HEK293 (cell line): Measurements from ENCODE around the gene CRY2.
A peak's percentile ranks its signal among the peaks of the same experiment; 100 is the strongest.
"Not testable (repeated sequence)": the region's sequence is repeated elsewhere in the genome, so short reads cannot be mapped to it uniquely, and the experiment has no call there.

Experiments
- CTCF ChIA-PET: fragments of 350-600 bp; formaldehyde crosslinking; extraction: SDS; loops from one replicate; lab custom pipeline; 2021; ENCODE audit warnings: antibody characterized with exemption; lab: Yijun Ruan, JAX
- POLR2A ChIA-PET: fragments of 300-600 bp; formaldehyde crosslinking; extraction: SDS; loops from one replicate; lab custom pipeline; 2020; ENCODE audit warnings: antibody characterized with exemption, inconsistent platforms; lab: Yijun Ruan, JAX
- H3K27ac ChIP-seq: fragments of 200-500 bp; sonication (Bioruptor generic); 2 replicates; pipeline ENCODE4 v1.5.1; 2014; ENCODE audit warnings: low read depth, low read length, control low read depth, inconsistent platforms; ENCODE audit errors: extremely low read depth
- H3K36me3 ChIP-seq, 2 experiments: fragments of 200-500 bp in 1 of 2; sonication (Bioruptor generic) in 1 of 2; 1 replicate in 1 of 2; 2 replicates in 1 of 2; pipeline ENCODE4 v1.5.1; 2014 to 2017; ENCODE audit warnings: inconsistent platforms in 2 of 2, low read length in 2 of 2; ENCODE audit not compliant: control insufficient read depth in 2 of 2, insufficient read depth in 1 of 2
- H3K4me1 ChIP-seq: fragments of 200-500 bp; sonication (Bioruptor generic); 2 replicates; pipeline ENCODE4 v1.5.1; 2014; ENCODE audit warnings: mild to moderate bottlenecking, low read length, inconsistent platforms; ENCODE audit not compliant: control insufficient read depth, insufficient read depth
- H3K4me3 ChIP-seq: 2 replicates; pipeline ENCODE4 v1.5.1; 2011; ENCODE audit warnings: low read depth, mild to moderate bottlenecking, control low read depth, low read length, moderate library complexity
- H3K9me3 ChIP-seq: fragments of 200-500 bp; sonication (Bioruptor generic); 2 replicates; pipeline ENCODE4 v1.5.1; 2014; ENCODE audit warnings: low read depth, low read length, inconsistent platforms; ENCODE audit not compliant: control insufficient read depth, insufficient read depth
- GFI1B ChIP-seq: fragments of 450-650 bp; formaldehyde crosslinking; IDR thresholded peaks from 2 replicates; pipeline ENCODE4 v1.5.1; 2016; ENCODE audit warnings: missing biosample characterization, missing genetic modification characterization
- GLIS1 ChIP-seq: fragments of 450-650 bp; formaldehyde crosslinking; IDR thresholded peaks from 2 replicates; pipeline ENCODE4 v1.5.1; 2016; ENCODE audit warnings: missing biosample characterization, missing genetic modification characterization
- MZF1 ChIP-seq: fragments of 450-650 bp; formaldehyde crosslinking; IDR thresholded peaks from 2 replicates; pipeline ENCODE4 v1.5.1; 2017; ENCODE audit warnings: missing biosample characterization, missing genetic modification characterization, borderline replicate concordance
- PRDM1 ChIP-seq: fragments of 450-650 bp; formaldehyde crosslinking; IDR thresholded peaks from 2 replicates; pipeline ENCODE4; 2016; ENCODE audit warnings: missing biosample characterization, missing genetic modification characterization
- ZBTB8A ChIP-seq: fragments of 450-650 bp; formaldehyde crosslinking; IDR thresholded peaks from 2 replicates; pipeline ENCODE4 v1.5.1; 2016; ENCODE audit warnings: missing biosample characterization, missing genetic modification characterization
- ZIC2 ChIP-seq: fragments of 450-650 bp; formaldehyde crosslinking; IDR thresholded peaks from 2 replicates; pipeline ENCODE4 v1.5.1; 2016; ENCODE audit warnings: missing biosample characterization, missing genetic modification characterization
- ZNF155 ChIP-seq: fragments of 450-650 bp; formaldehyde crosslinking; IDR thresholded peaks from 2 replicates; pipeline ENCODE4 v1.5.1; 2016; ENCODE audit warnings: missing biosample characterization, missing genetic modification characterization
- ZNF211 ChIP-seq: fragments of 450-650 bp; formaldehyde crosslinking; IDR thresholded peaks from 2 replicates; pipeline ENCODE4 v1.5.1; 2016; ENCODE audit warnings: low read depth, missing biosample characterization, missing genetic modification characterization
- ZNF514 ChIP-seq: fragments of 450-650 bp; formaldehyde crosslinking; IDR thresholded peaks from 2 replicates; pipeline ENCODE4 v1.5.1; 2016; ENCODE audit warnings: missing biosample characterization, missing genetic modification characterization
- ZNF544 ChIP-seq: fragments of 450-650 bp; formaldehyde crosslinking; IDR thresholded peaks from 2 replicates; pipeline ENCODE4 v1.5.0; 2017; ENCODE audit warnings: missing biosample characterization, missing genetic modification characterization
- ZNF549 ChIP-seq: fragments of 450-650 bp; IDR thresholded peaks from 2 replicates; pipeline ENCODE4 v1.5.1; 2018; ENCODE audit warnings: missing biosample characterization, missing genetic modification characterization, mild to moderate bottlenecking, inconsistent platforms, moderate library complexity
- ZNF623 ChIP-seq: fragments of 450-650 bp; formaldehyde crosslinking; IDR thresholded peaks from 2 replicates; pipeline ENCODE4 v1.5.1; 2016; ENCODE audit warnings: missing biosample characterization, missing genetic modification characterization
- ZNF670 ChIP-seq: fragments of 450-650 bp; formaldehyde crosslinking; IDR thresholded peaks from 2 replicates; pipeline ENCODE4 v1.5.1; 2016; ENCODE audit warnings: missing biosample characterization, missing genetic modification characterization, low read depth
- ZNF677 ChIP-seq: fragments of 450-650 bp; IDR thresholded peaks from 2 replicates; pipeline ENCODE4 v1.5.0; 2018; ENCODE audit warnings: missing biosample characterization, mild to moderate bottlenecking, missing genetic modification characterization, moderate library complexity
- ZNF76 ChIP-seq: fragments of 450-650 bp; formaldehyde crosslinking; IDR thresholded peaks from 2 replicates; pipeline ENCODE4; 2016; ENCODE audit warnings: low read depth, missing biosample characterization, missing genetic modification characterization, borderline replicate concordance
- ZNF785 ChIP-seq: fragments of 450-650 bp; formaldehyde crosslinking; IDR thresholded peaks from 2 replicates; pipeline ENCODE4 v1.5.1; 2016; ENCODE audit warnings: missing biosample characterization, missing genetic modification characterization
- ZSCAN23 ChIP-seq: fragments of 450-650 bp; formaldehyde crosslinking; IDR thresholded peaks from 2 replicates; pipeline ENCODE4 v1.5.1; 2016; ENCODE audit warnings: missing biosample characterization, missing genetic modification characterization
- ZXDB ChIP-seq: fragments of 450-650 bp; formaldehyde crosslinking; IDR thresholded peaks from 2 replicates; pipeline ENCODE4 v1.5.1; 2016; ENCODE audit warnings: missing biosample characterization, missing genetic modification characterization
- TF ChIP-seq, protein P1 (sequence below): fragments of 450-650 bp; formaldehyde crosslinking; IDR thresholded peaks from 2 replicates; pipeline ENCODE4 v1.5.1; 2017; ENCODE audit warnings: missing biosample characterization, missing genetic modification characterization
- TF ChIP-seq, protein P2 (sequence below): fragments of 450-650 bp; formaldehyde crosslinking; IDR thresholded peaks from 2 replicates; pipeline ENCODE4 v1.5.1; 2016; ENCODE audit warnings: missing biosample characterization, missing genetic modification characterization
- TF ChIP-seq, protein P3 (sequence below): fragments of 450-650 bp; formaldehyde crosslinking; IDR thresholded peaks from 2 replicates; pipeline ENCODE4 v1.5.1; 2016; ENCODE audit warnings: missing biosample characterization, missing genetic modification characterization

The CRY2 gene

DNA sequence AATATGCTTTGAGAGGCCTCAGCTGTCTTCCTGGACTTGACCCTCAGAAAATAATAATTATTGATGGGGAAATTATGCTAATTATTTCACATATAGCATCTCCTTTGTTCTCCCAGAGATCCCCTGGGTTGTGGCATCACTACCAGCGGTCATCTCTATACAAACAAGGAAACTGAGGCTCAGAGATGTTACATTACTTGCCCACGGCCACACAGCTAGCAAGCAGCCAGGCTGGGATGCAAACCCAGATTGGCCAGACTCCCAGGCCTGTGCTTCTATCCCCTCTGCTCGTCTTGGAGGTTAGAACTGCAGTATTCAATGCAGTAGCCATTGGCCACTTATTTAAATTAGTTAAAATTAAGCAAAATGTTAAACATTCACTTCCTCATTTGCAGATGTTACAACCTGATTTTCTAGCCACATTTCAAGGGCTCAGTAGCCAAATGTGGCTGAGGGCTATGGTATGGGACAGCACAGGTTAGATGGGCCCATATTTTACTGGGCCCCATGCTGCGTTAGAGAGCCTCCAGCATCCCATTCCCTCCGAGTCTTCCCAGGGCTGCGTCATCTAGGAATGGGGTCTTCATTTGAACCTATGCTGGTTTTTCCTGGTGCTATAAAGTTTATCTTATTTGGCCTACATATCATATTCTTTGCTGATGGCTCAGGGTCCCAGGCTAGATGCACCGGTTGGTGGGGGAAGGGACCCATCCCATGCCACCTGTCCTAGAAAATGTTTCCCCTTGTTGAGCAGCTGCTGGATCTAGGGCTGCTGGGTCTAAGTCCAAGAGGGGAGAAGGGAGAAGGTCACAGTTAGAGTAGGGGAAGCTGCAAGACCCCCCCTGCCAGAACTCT lies 40.1 kb upstream of the CRY2 start:
- Histone ChIP-seq H3K27ac (no peak overlapping the region), H3K4me3 (no peak overlapping the region), H3K36me3 (peaks cover 0 to 31% of the 10 kb centered on the region in 2 experiments; a peak in 1 of 3 replicates), H3K4me1 (peaks cover 5% of the 10 kb centered on the region), H3K9me3 (no peaks in the 10 kb centered on the region)
- no peak for TF ChIP-seq ZXDB (tag by site-specific recombination)
- TF ChIP-seq, protein P1, sequence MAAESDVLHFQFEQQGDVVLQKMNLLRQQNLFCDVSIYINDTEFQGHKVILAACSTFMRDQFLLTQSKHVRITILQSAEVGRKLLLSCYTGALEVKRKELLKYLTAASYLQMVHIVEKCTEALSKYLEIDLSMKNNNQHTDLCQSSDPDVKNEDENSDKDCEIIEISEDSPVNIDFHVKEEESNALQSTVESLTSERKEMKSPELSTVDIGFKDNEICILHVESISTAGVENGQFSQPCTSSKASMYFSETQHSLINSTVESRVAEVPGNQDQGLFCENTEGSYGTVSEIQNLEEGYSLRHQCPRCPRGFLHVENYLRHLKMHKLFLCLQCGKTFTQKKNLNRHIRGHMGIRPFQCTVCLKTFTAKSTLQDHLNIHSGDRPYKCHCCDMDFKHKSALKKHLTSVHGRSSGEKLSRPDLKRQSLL (tag by site-specific recombination): peak; percentile 16; the same call in 1 of the 2 replicates
- POLR2A ChIA-PET: no interaction called here
- CTCF ChIA-PET: no interaction called here

DNA sequence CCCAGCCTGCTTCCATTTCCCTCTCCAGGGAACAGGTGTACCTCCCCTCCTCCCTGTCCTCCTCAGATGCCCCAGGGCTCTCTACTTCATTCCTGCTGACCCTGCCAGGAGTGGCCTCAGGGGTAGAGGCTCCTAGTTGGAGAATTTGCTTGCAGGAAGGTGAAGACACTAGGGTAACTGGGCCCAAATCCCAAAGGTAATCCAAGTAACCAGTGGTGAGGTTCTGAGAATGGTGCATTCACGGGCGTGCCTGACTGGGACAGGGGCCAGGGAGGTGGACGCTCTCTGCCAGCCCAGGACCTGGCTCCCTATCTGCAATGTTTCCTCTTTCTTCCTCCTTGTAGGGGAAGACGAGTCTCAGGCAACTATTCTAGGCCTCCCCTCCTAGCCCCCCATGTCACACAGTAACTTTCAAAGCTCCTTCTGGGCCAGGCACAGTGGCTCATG lies 39.5 kb upstream of the CRY2 start:
- peaks cover 5% of the 10 kb centered on the region for H3K4me1 ChIP-seq
- H3K4me3 ChIP-seq: no peak overlapping the region
- no peak overlapping the region for H3K27ac ChIP-seq
- no peaks in the 10 kb centered on the region for H3K9me3 ChIP-seq
- peaks cover 0 to 31% of the 10 kb centered on the region in 2 experiments; a peak in 1 of 3 replicates for H3K36me3 ChIP-seq
- TF ChIP-seq GFI1B (no peak), ZNF785 (no peak), ZIC2 (tag by site-specific recombination) (no peak), PRDM1 (tag by site-specific recombination) (no peak), ZNF549 (tag by site-specific recombination) (no peak), MZF1 (tag by site-specific recombination) (no peak), ZNF670 (tag by site-specific recombination) (no peak), ZNF544 (tag by site-specific recombination) (no peak), ZNF76 (tag by site-specific recombination) (no peak), ZNF623 (tag by site-specific recombination) (no peak), ZNF211 (tag by site-specific recombination) (no peak), ZSCAN23 (tag by site-specific recombination) (no peak), ZNF514 (tag by site-specific recombination) (no peak), ZBTB8A (tag by site-specific recombination) (no peak), ZNF155 (tag by site-specific recombination) (no peak), ZNF677 (tag by site-specific recombination) (no peak), GLIS1 (no peak)
- TF ChIP-seq, protein P2, sequence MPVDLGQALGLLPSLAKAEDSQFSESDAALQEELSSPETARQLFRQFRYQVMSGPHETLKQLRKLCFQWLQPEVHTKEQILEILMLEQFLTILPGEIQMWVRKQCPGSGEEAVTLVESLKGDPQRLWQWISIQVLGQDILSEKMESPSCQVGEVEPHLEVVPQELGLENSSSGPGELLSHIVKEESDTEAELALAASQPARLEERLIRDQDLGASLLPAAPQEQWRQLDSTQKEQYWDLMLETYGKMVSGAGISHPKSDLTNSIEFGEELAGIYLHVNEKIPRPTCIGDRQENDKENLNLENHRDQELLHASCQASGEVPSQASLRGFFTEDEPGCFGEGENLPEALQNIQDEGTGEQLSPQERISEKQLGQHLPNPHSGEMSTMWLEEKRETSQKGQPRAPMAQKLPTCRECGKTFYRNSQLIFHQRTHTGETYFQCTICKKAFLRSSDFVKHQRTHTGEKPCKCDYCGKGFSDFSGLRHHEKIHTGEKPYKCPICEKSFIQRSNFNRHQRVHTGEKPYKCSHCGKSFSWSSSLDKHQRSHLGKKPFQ (tag by site-specific recombination): no peak
- TF ChIP-seq, protein P3, sequence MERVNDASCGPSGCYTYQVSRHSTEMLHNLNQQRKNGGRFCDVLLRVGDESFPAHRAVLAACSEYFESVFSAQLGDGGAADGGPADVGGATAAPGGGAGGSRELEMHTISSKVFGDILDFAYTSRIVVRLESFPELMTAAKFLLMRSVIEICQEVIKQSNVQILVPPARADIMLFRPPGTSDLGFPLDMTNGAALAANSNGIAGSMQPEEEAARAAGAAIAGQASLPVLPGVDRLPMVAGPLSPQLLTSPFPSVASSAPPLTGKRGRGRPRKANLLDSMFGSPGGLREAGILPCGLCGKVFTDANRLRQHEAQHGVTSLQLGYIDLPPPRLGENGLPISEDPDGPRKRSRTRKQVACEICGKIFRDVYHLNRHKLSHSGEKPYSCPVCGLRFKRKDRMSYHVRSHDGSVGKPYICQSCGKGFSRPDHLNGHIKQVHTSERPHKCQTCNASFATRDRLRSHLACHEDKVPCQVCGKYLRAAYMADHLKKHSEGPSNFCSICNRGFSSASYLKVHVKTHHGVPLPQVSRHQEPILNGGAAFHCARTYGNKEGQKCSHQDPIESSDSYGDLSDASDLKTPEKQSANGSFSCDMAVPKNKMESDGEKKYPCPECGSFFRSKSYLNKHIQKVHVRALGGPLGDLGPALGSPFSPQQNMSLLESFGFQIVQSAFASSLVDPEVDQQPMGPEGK (tag by site-specific recombination): no peak
- ChIA-PET CTCF (interaction anchor here (0.6 to 0.7 kb wide), 2 partner anchors 14 to 247 kb away, joined by 3 read pairs; no protein-coding TSS in a partner anchor), POLR2A (no interaction called here)

DNA sequence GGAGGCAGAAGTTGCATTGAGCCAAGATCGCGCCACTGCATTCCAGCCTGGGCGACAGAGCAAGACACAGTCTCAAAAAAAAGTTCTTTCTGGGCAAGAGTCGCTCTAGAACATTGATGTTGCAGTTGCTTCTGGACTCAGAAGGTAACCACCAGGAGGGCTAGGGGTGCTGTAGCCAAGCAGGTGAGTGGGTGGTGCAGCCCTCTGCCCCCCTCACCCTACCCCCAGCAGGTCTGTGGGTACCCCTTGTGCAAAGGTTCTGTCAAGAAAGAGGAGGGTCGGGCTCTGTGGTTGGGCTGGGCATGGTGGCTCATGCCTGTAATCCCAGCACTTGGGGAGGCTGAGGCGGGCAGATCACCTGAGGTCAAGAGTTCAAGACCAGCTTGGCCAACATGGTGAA lies 38.8 kb upstream of the CRY2 start:
- CTCF ChIA-PET: interaction anchor here (0.6 to 0.7 kb wide), 2 partner anchors 13 to 247 kb away, joined by 3 read pairs; no protein-coding TSS in a partner anchor
- not testable (repeated sequence) for H3K27ac ChIP-seq, H3K4me1 ChIP-seq, H3K4me3 ChIP-seq, H3K9me3 ChIP-seq
- H3K36me3 ChIP-seq: peaks cover 0 to 31% of the 10 kb centered on the region in 2 experiments; a peak in 1 of 3 replicates
- POLR2A ChIA-PET: interaction anchor here (1.5 kb wide), 1 partner anchor 39 kb away, joined by 3 read pairs; the partner anchor contains the start of gene CRY2
